Tibial nerve (tissue), 4 donors: ENCODE results near the gene TRMT2A. TPM values are rescaled to one million over a fixed set of nuclear protein-coding genes. Genes with fewer than 3 reads are reported as not detected.

Source experiments
- DNase-seq, 2 donors: peaks; one replicate each; pipeline ENCODE4 v3.0.0-alpha.2; 2019; ENCODE audit warnings: low spot score in 2 of 2
- H3K27ac ChIP-seq, 4 donors: fragments of 200-600 bp; sonication (generic) in 3 of 4; one replicate each; pipeline ENCODE4 v1.5.1; 2017 to 2019; ENCODE audit warnings: mild to moderate bottlenecking in 1 of 4
- H3K27me3 ChIP-seq, 2 donors: fragments of 200-600 bp; sonication (generic) in 1 of 2; one replicate each; pipeline versions ENCODE4 v1.5.1 to v1.6.0; 2017 to 2019
- H3K36me3 ChIP-seq, 3 donors: fragments of 200-600 bp; sonication (generic); one replicate each; pipeline ENCODE4 v1.5.1; 2018 to 2019
- H3K4me1 ChIP-seq, 4 donors: fragments of 200-600 bp; sonication (generic) in 3 of 4; one replicate each; pipeline ENCODE4 v1.5.1; 2017 to 2019
- H3K4me3 ChIP-seq, 4 donors: fragments of 200-600 bp; sonication (generic) in 3 of 4; one replicate each; pipeline ENCODE4 v1.5.1; 2017 to 2019; ENCODE audit warnings: mild to moderate bottlenecking in 1 of 4, moderate library complexity in 1 of 4
- H3K9me3 ChIP-seq, 4 donors: fragments of 200-600 bp; sonication (generic) in 3 of 4; one replicate each; pipeline ENCODE4 v1.5.1; 2017 to 2019
- CTCF ChIP-seq, 5 experiments: fragments of 200-600 bp in 3 of 5; fragments of 450-650 bp in 2 of 5; sonication (generic) in 3 of 5; IDR thresholded peaks; one replicate each; pipeline ENCODE4 v1.5.1; 2016 to 2019; ENCODE audit warnings: antibody characterized with exemption in 5 of 5, mild to moderate bottlenecking in 3 of 5, moderate library complexity in 2 of 5
- EP300 ChIP-seq, 2 donors: sonication (generic); formaldehyde crosslinking; IDR thresholded peaks; one replicate each; pipeline ENCODE4 v1.6.1; 2017; ENCODE audit warnings: antibody characterized with exemption in 2 of 2, mild to moderate bottlenecking in 1 of 2
- POLR2A ChIP-seq, 2 donors: fragments of 450-650 bp; IDR thresholded peaks; one replicate each; pipeline ENCODE4 v1.6.1; 2017; ENCODE audit warnings: antibody characterized with exemption in 2 of 2, mild to moderate bottlenecking in 2 of 2, moderate library complexity in 2 of 2
- WGBS, 2 donors: methylation state at CpG; one replicate each; pipeline ENCODE4 v1.1.5; 2018; 5-methylcytosine and 5-hydroxymethylcytosine counted together
- small RNA-seq: library from RNA; depleted of rRNA; stranded (forward); fragments of <200 nt; gene quantifications from one replicate; pipeline ENCODE3, GENCODE V24; 2016
- total RNA-seq, 4 donors: library from RNA; depleted of rRNA; stranded (reverse); fragments of >200 nt; gene quantifications; one replicate each; pipeline ENCODE4 v1.1.0, GENCODE V29; 2016

TRMT2A gene
- total RNA-seq, 4 donors from 2014 or later, result 39.0 to 139 (median 55.9) TPM

- 86 to 90% methylated on average over 18 of the region's 18 CpGs for WGBS, 2 donors
- Histone ChIP-seq H3K27ac (no peak overlapping the region), H3K9me3 (no peaks in the 10 kb centered on the region), H3K4me1 (no peaks in the 10 kb centered on the region), H3K36me3 (peaks cover 0 to 91% (median 19%) of the 10 kb centered on the region in 3 donors), H3K27me3 (no peaks in the 10 kb centered on the region), H3K4me3 (no peak overlapping the region)
- TF ChIP-seq POLR2A (IDR thresholded peaks at IDR 0.05) (no peak), EP300 (IDR thresholded peaks at IDR 0.05) (no peak), CTCF (IDR thresholded peaks at IDR 0.05) (no peak)
- DNase-seq, result no peak
Observed at GRCh38 chr22:20062043-20062765, 54.8 kb downstream of the TRMT2A start.

Small RNA genes lying within 50 kb of the gene (small RNA-seq; reads per million reads assigned to genes)
- gene MIR6816 (not detected), gene RF00017 (not detected), gene RF00599 (not detected)

Other genes with a start within 250 kb of the TRMT2A start
- gene COMT, start 175.5 kb downstream of the TRMT2A start, total RNA-seq, result 100 to 1,000 TPM; 212 to 306 (median 240) TPM
- gene TXNRD2, start 175.4 kb downstream of the TRMT2A start, total RNA-seq, result 10 to 100 TPM; 34.8 to 40.6 (median 37.8) TPM
- gene ARVCF, start 100.4 kb downstream of the TRMT2A start, total RNA-seq, result 10 to 100 TPM; 47.5 to 98.3 (median 80.6) TPM
- 10 to 100 TPM; 31.7 to 56.7 (median 39.0) TPM for gene TANGO2, start 96.1 kb downstream of the TRMT2A start, total RNA-seq
- gene DGCR8, start 37.0 kb downstream of the TRMT2A start, total RNA-seq, result 10 to 100 TPM; 23.0 to 35.1 (median 26.0) TPM
- 100 to 1,000 TPM; 135 to 238 (median 176) TPM for gene RANBP1, start 1.1 kb downstream of the TRMT2A start, total RNA-seq
- 10 to 100 TPM; 40.6 to 53.7 (median 47.4) TPM for gene ZDHHC8, start 14.6 kb upstream of the TRMT2A start, total RNA-seq
- gene CCDC188, start 33.8 kb upstream of the TRMT2A start, total RNA-seq, result 10 to 100 TPM in 1 of 4 donors, 1 to 10 TPM in 3; 1.5 to 12.4 (median 6.6) TPM
- gene RTN4R, start 151.1 kb upstream of the TRMT2A start, total RNA-seq, result 1 to 10 TPM; 2.5 to 6.9 (median 3.6) TPM
- 10 to 100 TPM; 57.6 to 87.9 (median 66.8) TPM for gene DGCR6L, start 202.8 kb upstream of the TRMT2A start, total RNA-seq